GM18867 (cell line): ENCODE data around the gene MED14.

Source experiments
- ATAC-seq: cut with Tn5 transposase; IDR thresholded peaks from one replicate; pipeline ENCODE4 v1.9.1; 2021; ENCODE audit warnings: mild to moderate bottlenecking, moderate library complexity; ENCODE audit not compliant: unreplicated experiment

Gene MED14

DNA sequence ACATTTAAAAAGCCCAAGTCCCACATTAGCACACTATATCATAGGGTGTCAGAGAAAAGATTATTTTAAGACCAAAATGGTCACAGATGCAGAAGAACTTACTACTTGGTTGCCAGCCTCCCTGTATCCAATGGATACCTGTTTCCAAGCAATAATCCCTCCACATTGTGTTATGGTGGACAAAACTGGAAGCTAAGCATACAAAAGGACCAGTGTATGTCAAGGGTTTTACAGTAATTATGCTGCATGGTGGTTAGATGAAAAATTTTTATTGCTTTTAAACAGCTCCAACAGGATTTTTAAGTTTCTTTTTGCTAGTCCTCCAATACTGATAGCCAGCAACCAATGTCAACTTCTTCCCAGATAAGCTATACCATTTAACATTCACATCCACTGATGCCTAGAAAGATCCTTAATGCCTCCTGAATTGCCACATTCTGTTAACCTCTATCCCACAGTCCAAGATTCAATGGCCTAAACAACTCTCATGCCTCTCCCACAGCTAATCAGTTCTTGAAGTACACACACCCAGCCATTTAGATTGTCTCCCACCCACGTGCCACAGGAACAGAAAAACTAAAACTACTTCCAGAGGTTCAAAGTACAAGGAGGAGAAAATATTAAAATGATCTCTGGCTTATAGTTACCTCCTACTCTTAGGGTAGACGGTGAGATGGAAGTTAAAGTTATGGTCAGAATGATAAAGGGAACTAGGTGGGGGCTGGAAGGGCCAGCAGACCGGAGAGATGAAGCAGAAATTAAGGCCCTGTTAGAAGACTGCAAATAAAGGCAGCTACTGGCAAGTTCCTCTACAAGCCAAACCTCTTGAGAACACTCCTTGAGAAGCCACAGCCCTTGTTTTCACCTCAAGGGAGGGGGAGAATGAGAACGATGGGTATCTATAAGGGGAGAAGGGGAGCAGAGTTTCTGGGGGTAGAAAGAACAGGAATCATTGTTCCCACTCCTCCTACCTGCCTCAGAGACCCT, 5.5 kb downstream of the MED14 start:
- ATAC-seq, result no peak

DNA sequence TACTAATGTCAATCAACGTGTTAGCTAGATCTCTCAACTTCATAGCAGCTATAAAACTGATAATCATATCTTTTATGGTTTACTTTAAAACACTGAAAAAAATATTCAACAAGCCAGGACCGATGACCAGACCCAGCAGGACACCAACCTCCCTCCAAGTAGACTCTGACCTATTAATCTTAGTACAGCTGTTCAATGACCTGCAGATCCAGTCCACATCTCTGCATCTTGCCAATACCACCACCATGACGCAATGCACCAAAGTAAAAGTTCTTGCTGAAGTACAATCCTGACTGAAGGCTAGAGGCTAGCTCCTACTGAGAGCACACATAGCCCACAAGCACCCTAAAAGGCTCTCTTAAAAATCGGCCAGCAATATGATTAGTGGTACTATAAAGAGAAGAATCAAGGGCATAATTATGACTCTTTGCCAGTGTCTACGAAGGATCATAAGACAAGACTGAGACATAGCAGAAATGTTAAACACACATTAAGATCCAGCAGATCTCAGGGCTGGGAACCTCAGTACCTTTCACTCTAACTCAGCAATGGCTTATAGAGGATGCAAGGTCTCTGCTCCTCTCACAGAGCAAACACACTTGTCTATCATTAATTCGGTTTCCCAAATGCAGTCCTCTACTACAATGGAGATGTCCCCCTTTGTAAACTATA, 7.6 kb downstream of the MED14 start:
- no peak for ATAC-seq

DNA sequence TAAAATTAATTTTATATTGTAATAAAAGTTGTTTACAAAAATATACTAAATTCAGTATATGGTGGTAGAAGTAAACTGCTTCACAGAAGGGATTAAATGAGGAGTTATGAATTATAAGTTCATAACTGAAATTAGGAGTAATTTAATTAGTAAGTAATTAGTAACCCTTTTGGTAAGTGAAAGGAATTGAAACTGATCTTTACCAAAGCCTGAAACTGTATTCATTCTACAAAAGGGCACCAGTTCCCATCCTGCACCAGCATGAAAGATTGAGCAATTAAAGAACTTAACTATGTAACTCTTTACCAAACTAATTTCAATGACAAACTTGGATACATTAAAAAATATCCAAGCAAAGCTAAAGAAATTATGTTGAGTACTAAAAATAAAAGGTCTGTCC, 8.2 kb downstream of the MED14 start:
- ATAC-seq, result no peak

DNA sequence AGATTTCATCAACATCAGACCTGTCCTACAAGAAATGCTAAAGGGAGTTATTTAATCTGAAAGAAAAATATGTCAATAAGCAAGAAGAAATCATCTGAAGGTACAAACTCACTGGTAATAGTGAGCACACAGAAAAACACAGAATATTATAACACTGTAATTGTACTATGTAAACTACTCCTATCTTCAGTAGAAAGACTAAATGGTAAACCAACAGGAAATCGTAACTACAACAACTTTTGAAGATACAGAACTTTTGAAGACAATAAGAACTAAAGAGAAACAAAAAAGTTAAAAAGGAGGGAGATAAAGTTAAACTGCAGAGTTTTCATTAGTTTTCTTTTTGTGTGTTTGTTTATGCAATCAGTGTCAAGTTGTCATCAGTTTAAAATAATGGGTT, 12.4 kb downstream of the MED14 start:
- ATAC-seq, result no peak

DNA sequence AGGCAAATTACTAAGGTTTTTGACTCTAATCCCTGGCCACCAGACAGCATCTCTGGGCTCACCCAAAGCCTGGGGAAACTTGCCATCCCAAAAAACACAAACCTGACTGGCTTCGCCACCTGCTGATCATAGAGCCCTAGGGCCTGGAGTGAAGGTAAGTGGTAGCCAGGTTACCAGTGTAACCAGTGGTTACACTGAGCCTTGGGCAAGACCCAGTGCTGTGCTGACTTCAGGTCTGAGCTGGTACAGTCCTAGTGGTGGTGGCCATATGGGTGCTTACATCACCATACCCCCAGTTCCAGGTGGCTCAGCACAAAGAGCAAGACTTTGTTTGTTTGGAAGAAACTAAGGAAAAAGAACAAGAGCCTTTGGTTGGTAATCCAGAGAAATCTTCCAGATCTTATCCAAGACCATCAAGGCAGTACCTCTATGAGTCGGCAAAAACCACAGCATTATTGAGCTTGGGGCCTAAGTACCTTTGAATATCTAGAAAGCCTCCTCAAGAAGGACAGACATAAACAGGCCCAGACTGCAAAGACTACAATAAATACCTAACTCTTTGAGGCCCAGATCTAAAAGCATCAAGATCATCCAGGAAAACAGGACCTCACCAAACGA, 13.7 kb downstream of the MED14 start:
- no peak for ATAC-seq

DNA sequence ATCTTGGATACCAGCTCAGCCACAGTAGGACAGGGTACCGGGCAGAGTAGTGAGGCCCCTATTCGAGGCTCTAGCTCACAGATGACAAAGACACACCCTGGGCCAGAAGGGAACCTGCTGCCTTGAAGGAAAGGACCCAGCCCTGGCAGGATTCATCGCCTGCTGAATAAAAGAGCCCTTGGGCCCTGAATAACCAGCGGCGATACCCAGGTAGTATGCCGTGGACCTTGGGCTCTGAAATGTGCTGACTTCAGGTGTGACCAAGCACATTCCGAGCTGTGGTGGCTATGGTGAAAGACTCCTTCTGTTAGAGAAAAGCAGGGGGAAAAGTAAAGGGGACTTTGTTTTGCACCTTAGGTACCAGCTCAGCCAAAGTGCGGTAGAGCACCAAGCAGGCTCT, 14.6 kb downstream of the MED14 start:
- ATAC-seq, result no peak

DNA sequence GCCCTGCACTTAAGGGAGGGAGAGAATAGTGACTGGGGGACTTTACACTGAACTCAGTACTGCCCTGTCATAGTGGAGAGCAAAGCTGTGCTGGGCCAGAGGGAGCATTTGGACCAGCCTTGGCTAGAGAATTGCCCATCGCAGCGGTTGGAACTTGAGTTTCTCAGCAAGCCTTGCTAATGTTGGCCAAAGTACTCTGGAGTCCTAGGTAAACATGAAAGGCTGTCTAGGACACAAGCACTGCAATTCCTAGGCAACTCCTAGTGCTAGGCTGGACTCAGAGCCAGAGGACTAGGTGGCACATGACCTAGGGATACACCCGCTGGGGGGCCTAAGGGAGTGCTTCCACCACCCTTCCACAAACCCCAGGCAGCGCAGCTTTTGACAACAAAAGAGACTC, 15.0 kb downstream of the MED14 start:
- no peak for ATAC-seq

DNA sequence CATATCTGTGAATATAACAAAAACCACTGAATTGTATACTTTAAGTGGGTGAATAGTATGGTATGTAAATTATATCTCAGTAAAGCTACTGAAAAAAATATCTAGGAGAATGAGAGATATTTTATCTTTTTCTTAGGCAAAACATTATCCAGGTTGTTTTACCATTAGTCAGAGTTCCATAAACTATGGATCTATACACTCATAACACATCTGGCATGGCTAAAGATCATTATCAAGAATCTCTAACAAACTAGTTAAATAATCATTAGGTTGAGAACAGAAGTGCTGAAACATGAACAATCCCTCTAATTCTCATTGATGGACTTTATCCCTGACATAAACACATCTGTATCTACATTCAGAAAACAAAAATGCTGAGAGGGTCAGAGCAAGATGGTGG, 15.6 kb downstream of the MED14 start:
- ATAC-seq, result no peak

DNA sequence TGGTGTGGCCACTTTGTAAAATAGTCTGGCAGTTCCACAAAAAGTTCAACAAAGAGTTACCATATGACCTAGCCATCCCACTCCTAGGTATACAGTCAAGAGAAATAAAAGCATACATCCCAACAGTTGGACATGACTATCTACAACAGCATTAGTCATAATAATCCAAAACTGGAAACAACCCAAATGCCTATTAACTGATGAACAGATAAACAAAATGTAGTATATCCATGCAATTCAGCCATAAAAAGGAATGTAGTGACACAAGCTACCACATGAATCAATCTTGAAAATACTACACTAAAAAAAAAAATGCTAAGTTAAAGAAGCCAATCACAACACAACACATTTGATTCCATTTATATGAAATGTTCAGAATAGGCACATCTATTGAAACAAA, 16.1 kb downstream of the MED14 start:
- no peak for ATAC-seq

DNA sequence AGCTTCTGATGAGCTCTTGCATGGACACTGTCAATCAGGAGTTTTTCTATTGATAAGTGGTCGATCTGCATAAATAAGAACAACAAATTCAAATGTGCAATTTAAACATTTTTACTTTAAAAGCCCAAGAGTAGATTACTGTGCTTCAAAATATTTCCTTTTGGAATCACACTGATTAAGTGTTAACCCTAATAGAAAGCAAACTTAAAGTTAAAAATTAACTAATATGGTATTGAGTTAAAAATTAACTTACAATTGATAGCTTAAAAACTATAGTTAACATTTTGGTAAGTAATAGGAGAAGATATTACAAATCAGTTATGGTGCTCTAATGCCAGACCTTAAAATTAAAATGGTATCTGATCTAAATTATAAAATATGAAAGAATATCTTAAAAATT, 25.9 kb downstream of the MED14 start:
- no peak for ATAC-seq

DNA sequence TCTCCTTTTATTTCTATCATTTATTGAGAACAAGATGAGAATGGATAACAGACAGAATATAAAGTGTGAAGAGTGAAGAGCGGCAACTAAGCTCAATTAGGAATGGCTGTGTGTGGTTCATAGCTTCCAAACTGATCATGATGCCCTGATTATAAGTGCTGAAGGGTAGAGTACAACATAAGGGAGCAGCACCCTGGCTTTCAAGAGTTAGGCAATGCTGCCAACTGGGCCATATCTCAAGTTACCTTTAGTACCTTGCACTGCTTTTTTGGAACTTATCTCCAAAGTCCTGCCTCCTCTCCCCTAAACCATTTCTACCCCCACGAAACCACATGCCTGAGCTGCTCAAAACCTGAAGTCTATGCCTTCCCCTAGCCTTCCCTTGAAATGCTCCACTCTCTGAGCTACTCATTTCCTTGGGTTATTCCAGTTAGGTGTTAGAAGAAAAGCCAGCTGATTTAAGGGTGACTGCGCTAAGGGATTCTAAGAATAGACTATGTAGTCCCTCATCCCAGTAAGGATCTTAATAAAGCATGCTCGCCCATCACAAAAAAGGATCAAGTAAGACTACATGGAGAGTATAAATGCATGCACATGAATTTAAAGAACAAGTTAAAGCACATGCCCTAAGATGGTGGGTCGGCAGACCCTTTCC, 29.6 kb downstream of the MED14 start:
- no peak for ATAC-seq

DNA sequence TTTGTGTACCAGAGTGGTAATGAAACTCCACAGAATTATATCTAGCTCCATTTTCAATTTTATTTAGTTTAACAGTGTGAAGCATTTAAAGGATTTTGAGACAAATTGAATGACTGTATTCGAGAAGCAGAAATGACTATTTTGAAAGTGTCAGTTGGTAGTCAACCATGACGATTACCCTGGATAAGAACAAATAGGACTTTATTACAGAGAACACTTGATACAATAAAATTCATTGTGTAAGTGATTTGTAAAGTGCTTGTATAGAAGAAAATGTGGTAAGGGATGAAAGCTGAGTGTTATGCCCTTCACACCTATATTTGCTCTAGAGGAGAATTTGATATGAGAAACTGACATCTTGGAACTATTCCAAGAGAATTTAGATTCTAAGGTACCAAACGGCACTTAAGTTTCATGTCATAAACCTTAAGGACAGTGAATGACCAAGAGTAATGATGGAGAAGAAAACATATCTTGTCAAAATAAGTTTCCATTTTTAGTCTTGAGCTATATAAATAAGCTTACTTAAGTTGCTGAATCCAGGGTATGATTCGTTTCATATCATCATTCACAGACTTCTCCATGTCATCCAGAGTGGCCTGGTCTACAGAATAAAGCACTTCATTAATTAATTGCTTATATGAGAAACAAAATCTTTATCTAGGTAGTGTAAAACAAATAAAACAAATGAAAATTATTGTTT, 34.6 kb downstream of the MED14 start:
- no peak for ATAC-seq

DNA sequence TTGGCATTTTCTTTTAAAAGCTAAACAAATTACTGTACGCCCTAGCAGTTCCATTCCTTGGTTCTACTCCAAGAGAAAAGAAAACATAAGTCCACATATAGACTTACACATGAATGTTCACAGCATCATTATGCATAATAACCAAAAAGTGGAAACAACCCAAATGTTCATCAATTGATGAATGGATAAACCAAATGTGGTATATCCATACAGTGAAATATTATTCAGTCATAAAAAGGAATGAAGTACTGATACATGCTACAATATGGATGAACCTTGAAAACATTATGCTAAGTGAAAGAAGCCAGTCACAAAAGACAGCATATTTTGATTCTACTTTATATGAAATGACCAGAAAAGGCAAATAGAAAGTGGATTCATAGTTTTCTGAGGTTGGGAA, 36.5 kb downstream of the MED14 start:
- no peak for ATAC-seq

DNA sequence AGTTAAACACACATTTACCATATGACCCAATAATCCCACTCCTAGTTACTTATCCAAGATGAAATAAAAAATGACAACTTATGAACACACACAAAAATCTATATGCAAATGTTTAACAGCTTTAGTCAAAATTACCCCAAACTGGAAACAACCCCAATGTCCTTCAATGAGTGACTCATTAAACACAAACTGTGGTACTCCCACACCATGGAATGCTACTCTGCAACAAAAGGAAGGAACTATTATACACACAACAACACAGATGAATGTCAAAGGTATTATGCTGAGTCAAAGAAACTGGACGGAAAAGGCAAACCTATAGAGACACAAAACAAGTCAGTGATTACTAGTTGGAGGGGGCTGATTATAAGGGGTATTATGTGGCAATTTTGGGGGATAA, 40.5 kb downstream of the MED14 start:
- ATAC-seq, result no peak

DNA sequence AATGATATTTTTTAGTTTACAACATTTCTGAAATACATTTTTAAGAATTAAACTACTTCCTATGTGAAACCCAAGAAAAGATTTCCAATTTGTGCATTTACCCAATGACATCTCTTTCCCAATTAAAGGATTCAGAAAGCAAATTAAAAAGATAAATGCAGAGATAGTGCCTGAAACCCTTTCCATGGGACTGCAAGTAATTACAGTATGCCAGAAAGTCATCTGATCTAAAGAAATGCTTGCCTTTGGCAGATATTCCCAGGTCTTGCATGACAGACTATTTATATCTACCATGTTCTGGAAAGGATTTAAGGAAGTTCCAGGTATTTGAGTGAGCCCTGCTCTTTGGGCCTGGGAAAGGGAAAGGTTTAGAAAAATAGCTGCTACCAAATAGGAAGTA, 46.4 kb downstream of the MED14 start:
- ATAC-seq, result no peak

DNA sequence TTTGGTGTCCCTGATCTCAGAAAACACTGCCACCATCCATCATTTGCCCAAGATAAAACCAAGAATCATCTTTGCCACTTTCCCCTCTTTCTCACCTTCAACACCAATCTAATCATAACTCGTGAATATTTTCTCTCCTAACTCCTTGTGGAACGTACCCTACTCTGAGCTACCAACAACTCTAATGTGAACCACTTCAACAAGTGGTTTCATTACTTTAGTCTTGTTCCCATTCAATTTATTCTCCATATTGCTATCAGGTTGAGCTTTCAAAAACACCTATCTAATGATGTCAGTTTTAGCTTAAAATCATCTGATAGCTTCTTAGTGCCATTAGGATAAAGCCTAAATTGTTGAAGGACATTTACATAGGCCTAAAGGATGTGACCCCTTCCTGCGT, 48.2 kb downstream of the MED14 start:
- no peak for ATAC-seq

DNA sequence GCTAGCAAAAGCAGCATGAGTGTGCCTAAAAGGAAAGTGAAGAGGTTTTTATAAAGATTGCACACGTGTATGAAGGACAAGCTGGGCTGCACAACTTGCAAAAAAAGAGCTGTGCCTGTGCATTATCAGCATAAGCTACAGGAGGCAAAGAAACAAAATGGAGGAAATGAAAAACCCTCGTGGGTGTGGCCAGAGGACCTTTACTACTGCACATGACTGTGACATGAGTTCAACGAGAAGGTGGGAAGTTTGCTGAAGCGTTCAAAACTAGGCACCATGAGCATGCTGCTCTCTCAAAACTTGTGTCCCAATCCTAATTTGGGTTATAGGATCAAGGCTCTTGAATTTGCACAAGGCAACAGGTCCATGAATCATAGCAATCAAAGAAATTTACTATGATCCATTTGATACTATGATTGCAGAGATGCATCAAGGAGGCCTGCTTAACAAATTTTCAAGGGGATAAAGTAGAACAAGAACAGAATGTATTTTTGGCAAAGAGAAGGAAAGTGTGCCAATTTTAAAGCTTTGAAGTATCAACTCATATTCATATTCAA, 49.9 kb downstream of the MED14 start:
- ATAC-seq, result no peak

DNA sequence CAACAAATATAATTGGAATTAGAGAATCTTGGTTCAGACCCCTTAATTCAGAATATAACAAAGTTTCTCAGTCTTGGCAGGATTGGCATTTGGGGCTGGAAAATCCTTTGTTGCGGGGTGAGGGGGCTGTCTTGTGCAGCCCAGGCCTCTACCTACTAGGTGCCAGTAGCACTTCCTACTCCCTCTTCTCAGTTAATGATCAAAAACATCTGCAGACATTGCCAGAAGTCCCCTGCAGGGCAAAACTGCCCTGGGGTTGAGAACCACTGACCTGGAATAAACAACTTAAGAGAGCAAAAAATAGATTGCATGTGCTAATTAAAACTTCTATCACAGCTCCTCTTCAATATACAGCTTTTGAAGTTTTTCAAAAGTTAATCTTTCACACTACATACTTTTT, 51.2 kb downstream of the MED14 start:
- ATAC-seq, result no peak

DNA sequence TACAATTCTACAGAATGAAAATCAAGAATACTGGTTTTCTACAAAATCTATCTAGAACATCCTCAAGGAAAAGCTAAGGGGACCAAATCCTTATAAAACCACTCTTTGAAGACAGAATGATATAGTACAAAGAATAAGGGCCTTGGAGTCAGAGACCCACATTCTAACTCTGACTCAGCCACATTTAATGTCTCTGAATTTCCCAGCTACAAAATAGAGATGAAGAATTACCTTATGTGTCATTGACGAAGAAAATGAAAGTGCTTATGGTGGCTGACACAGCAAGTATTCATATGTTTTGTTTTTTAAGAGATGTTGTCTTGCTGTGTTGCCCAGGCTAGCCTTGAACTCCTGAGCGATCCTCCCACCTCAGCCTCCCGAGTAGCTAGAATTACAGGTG, 52.1 kb downstream of the MED14 start:
- ATAC-seq, result no peak

DNA sequence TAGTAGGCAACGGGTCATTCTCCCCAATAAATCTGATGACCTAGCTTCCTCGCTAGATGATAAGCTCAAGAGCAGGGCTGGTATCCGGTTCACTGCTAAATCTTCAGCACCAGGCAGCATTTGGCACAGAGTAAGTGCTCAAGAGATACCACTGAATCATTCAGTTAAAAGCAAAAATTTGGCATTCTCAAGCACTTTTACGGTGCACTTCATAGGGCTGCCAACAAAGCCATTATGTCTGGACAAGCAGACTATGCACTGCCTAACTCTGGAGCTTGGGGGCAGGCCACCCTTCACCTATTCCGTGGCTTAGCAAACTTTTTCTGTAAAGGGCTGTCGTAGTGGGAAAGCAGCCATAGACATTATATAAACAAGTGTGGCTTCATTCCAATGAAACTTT, 64.2 kb downstream of the MED14 start:
- ATAC-seq, result no peak
